RWPE2 (cell line): ENCODE data around the gene HAL.

Experiments
- ATAC-seq: fragments of 200-7000 bp; cut with Tn5 transposase; 3 replicates; pipeline ENCODE4 v1.9.1; 2021; ENCODE audit warnings: low read depth
- DNase-seq: peaks from one replicate; pipeline ENCODE4 v3.0.0-alpha.2; 2020; ENCODE audit warnings: low spot score
- H3K27ac ChIP-seq: fragments of 450-650 bp; 2 replicates; pipeline ENCODE4 v1.5.1; 2017; ENCODE audit warnings: mild to moderate bottlenecking; ENCODE audit not compliant: poor library complexity, severe bottlenecking
- H3K27me3 ChIP-seq: fragments of 250-450 bp; sonication (Bioruptor Pico); 2 replicates; pipeline ENCODE4 v1.5.1; 2021; ENCODE audit warnings: mild to moderate bottlenecking, moderate library complexity; ENCODE audit not compliant: insufficient read depth, poor library complexity, severe bottlenecking
- H3K36me3 ChIP-seq: fragments of 250-450 bp; sonication (Bioruptor Pico); 2 replicates; pipeline ENCODE4 v1.5.1; 2020; ENCODE audit warnings: low read depth, mild to moderate bottlenecking, moderate library complexity
- H3K4me1 ChIP-seq: fragments of 250-450 bp; sonication (Bioruptor Pico); 2 replicates; pipeline ENCODE4 v1.5.1; 2021; ENCODE audit warnings: mild to moderate bottlenecking, moderate library complexity; ENCODE audit not compliant: insufficient read depth, poor library complexity, severe bottlenecking
- H3K4me3 ChIP-seq: fragments of 250-450 bp; sonication (Bioruptor Pico); 2 replicates; pipeline ENCODE4 v1.5.1; 2021; ENCODE audit warnings: mild to moderate bottlenecking, moderate library complexity; ENCODE audit not compliant: severe bottlenecking
- H3K9me3 ChIP-seq: fragments of 250-450 bp; sonication (Bioruptor Pico); 2 replicates; pipeline ENCODE4 v1.5.1; 2021; ENCODE audit warnings: mild to moderate bottlenecking, moderate library complexity; ENCODE audit not compliant: severe bottlenecking
- TF ChIP-seq, protein P1 (sequence below): fragments of 450-650 bp; IDR thresholded peaks from one replicate; pipeline ENCODE4 v1.5.1; 2017; ENCODE audit warnings: mild to moderate bottlenecking, moderate library complexity; ENCODE audit not compliant: poor library complexity, severe bottlenecking

The HAL gene

GRCh38 chr12:96041181-96041580 lies 45.0 kb upstream of the HAL start:
- H3K4me3 ChIP-seq = no peak overlapping the region
- H3K4me1 ChIP-seq = peaks cover 16% of the 10 kb centered on the region
- TF ChIP-seq, protein P1, sequence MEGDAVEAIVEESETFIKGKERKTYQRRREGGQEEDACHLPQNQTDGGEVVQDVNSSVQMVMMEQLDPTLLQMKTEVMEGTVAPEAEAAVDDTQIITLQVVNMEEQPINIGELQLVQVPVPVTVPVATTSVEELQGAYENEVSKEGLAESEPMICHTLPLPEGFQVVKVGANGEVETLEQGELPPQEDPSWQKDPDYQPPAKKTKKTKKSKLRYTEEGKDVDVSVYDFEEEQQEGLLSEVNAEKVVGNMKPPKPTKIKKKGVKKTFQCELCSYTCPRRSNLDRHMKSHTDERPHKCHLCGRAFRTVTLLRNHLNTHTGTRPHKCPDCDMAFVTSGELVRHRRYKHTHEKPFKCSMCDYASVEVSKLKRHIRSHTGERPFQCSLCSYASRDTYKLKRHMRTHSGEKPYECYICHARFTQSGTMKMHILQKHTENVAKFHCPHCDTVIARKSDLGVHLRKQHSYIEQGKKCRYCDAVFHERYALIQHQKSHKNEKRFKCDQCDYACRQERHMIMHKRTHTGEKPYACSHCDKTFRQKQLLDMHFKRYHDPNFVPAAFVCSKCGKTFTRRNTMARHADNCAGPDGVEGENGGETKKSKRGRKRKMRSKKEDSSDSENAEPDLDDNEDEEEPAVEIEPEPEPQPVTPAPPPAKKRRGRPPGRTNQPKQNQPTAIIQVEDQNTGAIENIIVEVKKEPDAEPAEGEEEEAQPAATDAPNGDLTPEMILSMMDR = no peak
- no peaks in the 10 kb centered on the region for H3K9me3 ChIP-seq
- H3K27me3 ChIP-seq = no peaks in the 10 kb centered on the region
- DNase-seq = no peak
- no peak for ATAC-seq
- no peak overlapping the region for H3K27ac ChIP-seq
- no peaks in the 10 kb centered on the region for H3K36me3 ChIP-seq

DNA sequence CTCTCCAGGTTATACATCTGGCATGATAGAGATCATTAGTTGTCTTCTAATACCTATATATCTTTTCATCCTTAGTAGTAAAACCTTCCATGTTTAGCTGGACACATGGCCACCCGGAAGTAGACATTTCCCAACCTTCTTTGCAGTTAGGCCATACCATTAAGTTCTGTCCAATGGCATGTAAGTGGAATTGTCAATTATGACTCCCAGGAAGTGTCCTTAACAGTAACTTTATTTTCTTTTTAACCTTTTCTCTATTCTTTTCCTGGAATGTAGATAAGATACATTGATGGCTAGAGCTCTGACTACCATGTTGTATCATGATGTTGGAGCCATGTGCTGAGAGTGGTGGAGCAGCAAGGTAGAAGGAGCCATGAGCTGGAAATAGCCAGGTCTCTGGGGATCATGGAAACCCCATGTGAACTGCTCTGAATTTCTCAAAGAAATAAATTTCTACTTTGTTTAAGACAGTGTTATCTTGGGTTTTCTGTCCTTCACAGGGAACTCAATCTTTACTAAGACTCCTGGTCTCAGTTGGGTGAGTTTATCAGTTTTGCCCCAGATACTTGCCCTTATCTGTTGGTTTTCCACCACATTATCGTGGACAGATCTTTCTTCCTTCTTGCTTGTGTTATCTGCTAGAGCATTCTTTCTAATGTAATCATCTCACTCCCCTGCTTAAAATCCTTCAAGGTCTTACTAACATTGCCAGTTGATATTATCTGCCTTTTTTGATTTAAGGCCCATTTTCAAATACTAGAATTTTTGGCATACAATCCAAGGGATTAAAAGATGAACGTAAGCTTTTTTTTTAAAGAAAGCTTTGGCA lies 44.4 kb upstream of the HAL start:
- Histone ChIP-seq H3K4me3 (no peak overlapping the region), H3K9me3 (no peaks in the 10 kb centered on the region), H3K36me3 (no peaks in the 10 kb centered on the region), H3K4me1 (peaks cover 18% of the 10 kb centered on the region), H3K27me3 (no peaks in the 10 kb centered on the region), H3K27ac (no peak overlapping the region)
- DNase-seq (no peak), ATAC-seq (no peak)
- TF ChIP-seq, protein P1 = no peak

DNA sequence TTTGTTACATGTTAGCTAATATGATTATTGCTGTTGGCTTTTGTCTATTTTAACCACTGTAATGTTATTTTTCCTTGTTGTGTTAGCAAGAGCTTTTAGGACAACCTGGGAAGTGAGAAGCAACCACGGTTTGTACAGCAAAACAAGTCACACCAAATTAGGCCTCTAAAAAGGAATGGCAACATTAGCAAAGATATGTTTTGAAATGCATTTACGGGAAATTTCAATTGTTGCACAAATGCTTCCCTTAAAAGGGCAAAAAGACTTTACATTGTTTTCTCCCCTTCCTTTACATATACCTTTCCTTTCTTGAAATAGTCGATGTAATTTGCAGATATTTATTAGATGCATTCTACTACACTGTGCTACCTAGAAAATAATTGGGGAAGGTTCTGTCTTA lies 43.4 kb upstream of the HAL start:
- no peak for DNase-seq
- Histone ChIP-seq H3K27ac (no peak overlapping the region), H3K4me1 (peaks cover 16% of the 10 kb centered on the region), H3K4me3 (no peak overlapping the region), H3K9me3 (no peaks in the 10 kb centered on the region), H3K36me3 (no peaks in the 10 kb centered on the region), H3K27me3 (no peaks in the 10 kb centered on the region)
- no peak for ATAC-seq
- TF ChIP-seq, protein P1 = no peak

DNA sequence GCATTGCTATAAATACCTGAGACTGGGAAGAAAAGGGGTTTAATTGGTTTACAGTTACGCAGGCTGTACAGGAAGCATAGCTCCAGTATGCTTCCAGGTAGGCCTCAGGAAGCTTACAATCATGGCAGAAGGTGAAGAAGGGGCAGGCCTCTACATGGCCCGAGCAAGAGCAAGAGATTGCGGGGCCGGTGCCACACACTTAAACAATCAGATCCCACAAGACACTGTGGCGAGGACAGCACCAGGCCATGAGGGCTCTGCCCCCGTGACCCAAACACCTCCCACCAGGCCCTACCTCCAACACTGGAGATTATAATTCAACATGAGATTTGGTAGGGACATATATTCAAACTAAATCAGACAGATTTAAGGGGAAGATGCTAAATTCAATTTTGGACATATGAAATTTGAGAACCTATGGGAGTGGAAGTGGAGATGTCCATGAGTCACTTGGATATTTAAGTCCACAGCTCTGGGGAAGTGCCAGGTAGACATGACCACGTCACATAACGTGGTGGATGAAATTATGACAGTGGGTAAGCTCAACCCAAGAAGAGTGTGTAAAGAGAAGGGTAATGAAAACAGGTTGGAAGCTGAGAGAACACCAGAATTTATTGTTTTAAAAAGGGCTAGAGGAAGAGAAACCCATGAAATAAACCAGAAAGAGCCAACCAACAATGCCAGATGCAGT lies 40.8 kb upstream of the HAL start:
- no peak overlapping the region for H3K4me3 ChIP-seq
- no peak for ATAC-seq
- no peak for DNase-seq
- TF ChIP-seq, protein P1 = no peak
- H3K27ac ChIP-seq = no peak overlapping the region
- no peaks in the 10 kb centered on the region for H3K9me3 ChIP-seq
- H3K36me3 ChIP-seq = peaks cover under 1% of the 10 kb centered on the region; the same call in 1 of the 2 replicates
- H3K4me1 ChIP-seq = peaks cover 16% of the 10 kb centered on the region
- no peaks in the 10 kb centered on the region for H3K27me3 ChIP-seq
